Body of pancreas (tissue), 4 donors: ENCODE measurements around the gene SELENOS. TPM values are rescaled to one million over a fixed set of nuclear protein-coding genes. Genes with fewer than 3 reads are reported as not detected.

Source experiments
- ATAC-seq: fragments of 150-250 bp; one replicate; pipeline ENCODE4 v1.9.1; 2016
- DNase-seq, 4 donors: peaks; one replicate each; pipeline ENCODE4 v3.0.0-alpha.2; 2019
- H3K27ac ChIP-seq, 4 donors: fragments of 200-600 bp; sonication (generic); 1 replicate in 3 of 4; 2 replicates in 1 of 4; pipeline versions ENCODE4 v1.5.1 to v1.6.1; 2016 to 2019; ENCODE audit warnings: mild to moderate bottlenecking in 1 of 4, mixed read lengths in 1 of 4, moderate library complexity in 1 of 4
- H3K27me3 ChIP-seq, 2 donors: fragments of 200-600 bp; sonication (generic); one replicate each; pipeline ENCODE4 v1.6.0; 2016; ENCODE audit warnings: mild to moderate bottlenecking in 1 of 2
- H3K36me3 ChIP-seq, 2 donors: fragments of 200-600 bp; sonication (generic); replicated peaks in 1 of 2; 2 replicates each; pipeline ENCODE4 v1.5.1; 2016; ENCODE audit warnings: low read depth in 2 of 2; ENCODE audit not compliant: insufficient read depth in 1 of 2
- H3K4me1 ChIP-seq: fragments of 200-600 bp; sonication (generic); one replicate; pipeline ENCODE4 v1.6.0; 2016
- H3K4me3 ChIP-seq, 2 donors: fragments of 200-600 bp; sonication (generic); 1 replicate in 1 of 2; 2 replicates in 1 of 2; pipeline ENCODE4 v1.5.1; 2016 to 2019
- H3K9me3 ChIP-seq, 3 donors: fragments of 200-600 bp; sonication (generic); 1 replicate in 2 of 3; 2 replicates in 1 of 3; pipeline ENCODE4 v1.5.1; 2016
- CTCF ChIP-seq, 7 experiments: fragments of 450-650 bp in 4 of 7; fragments of 200-600 bp in 3 of 7; sonication (generic) in 3 of 7; IDR thresholded peaks; one replicate each; pipeline ENCODE4 v1.5.1; 2016 to 2019; ENCODE audit warnings: antibody characterized with exemption in 7 of 7
- POLR2A ChIP-seq, 3 donors: fragments of 450-650 bp; IDR thresholded peaks; one replicate each; pipeline ENCODE4 v1.6.1; 2016; ENCODE audit warnings: antibody characterized with exemption in 3 of 3, mild to moderate bottlenecking in 2 of 3
- WGBS, 2 donors: methylation state at CpG; one replicate each; pipeline ENCODE4 v1.1.5; 2017; 5-methylcytosine and 5-hydroxymethylcytosine counted together
- intact Hi-C: fragments of 100-400 bp; cut with DNase I; formaldehyde crosslinking; loops from one replicate; pipeline ENCODE4 v1.15.1; 2023
- total RNA-seq, 2 donors: library from RNA; depleted of rRNA; stranded (reverse); fragments of >200 nt; gene quantifications; one replicate each; pipeline ENCODE4 v1.1.0, GENCODE V29; 2016

The SELENOS gene
- total RNA-seq, 2 donors from 2014 or later = 37.2 to 45.1 TPM

GRCh38 chr15:101316529-101316928 is 39.2 kb upstream of the SELENOS start:
- DNase-seq (peak in 1 of 4 donors; percentile 3), ATAC-seq (no peak)
- H3K4me1 ChIP-seq = no peaks in the 10 kb centered on the region
- TF ChIP-seq CTCF (IDR thresholded peaks at IDR 0.05) (no peak), POLR2A (IDR thresholded peaks at IDR 0.05) (no peak)
- H3K27me3 ChIP-seq = no peaks in the 10 kb centered on the region
- H3K9me3 ChIP-seq = no peaks in the 10 kb centered on the region
- 82 to 95% methylated on average over 3 to 5 of the region's 5 CpGs for WGBS, 2 donors
- H3K36me3 ChIP-seq = no peaks in the 10 kb centered on the region
- no peak overlapping the region for H3K27ac ChIP-seq
- no peak overlapping the region for H3K4me3 ChIP-seq
- intact Hi-C loops = no loop called here

GRCh38 chr15:101315736-101316135 is 38.5 kb upstream of the SELENOS start:
- H3K4me1 ChIP-seq = no peaks in the 10 kb centered on the region
- WGBS, 2 donors = 85 to 92% methylated on average over 6 to 10 of the region's 10 CpGs
- no peak overlapping the region for H3K4me3 ChIP-seq
- no peaks in the 10 kb centered on the region for H3K27me3 ChIP-seq
- intact Hi-C loops = no loop called here
- TF ChIP-seq POLR2A (IDR thresholded peaks at IDR 0.05) (no peak), CTCF (IDR thresholded peaks at IDR 0.05) (no peak)
- H3K9me3 ChIP-seq = no peaks in the 10 kb centered on the region
- no peaks in the 10 kb centered on the region for H3K36me3 ChIP-seq
- DNase-seq (peak in 2 of 4 donors; percentile 2 to 8), ATAC-seq (no peak)
- H3K27ac ChIP-seq = no peak overlapping the region

- Histone ChIP-seq H3K27ac (no peak overlapping the region), H3K36me3 (no peaks in the 10 kb centered on the region), H3K4me3 (no peak overlapping the region), H3K9me3 (no peaks in the 10 kb centered on the region), H3K27me3 (no peaks in the 10 kb centered on the region), H3K4me1 (no peaks in the 10 kb centered on the region)
- intact Hi-C loops = no loop called here
- ATAC-seq (no peak), DNase-seq (peak in 2 of 4 donors; percentile 1 to 6)
- TF ChIP-seq POLR2A (IDR thresholded peaks at IDR 0.05) (no peak), CTCF (IDR thresholded peaks at IDR 0.05) (no peak)
- WGBS, 2 donors = 76 to 82% methylated on average over 13 to 19 of the region's 19 CpGs
Measured at GRCh38 chr15:101314336-101315125, 37.2 kb upstream of the SELENOS start.

GRCh38 chr15:101313041-101313761 is 35.9 kb upstream of the SELENOS start:
- no peak overlapping the region for H3K27ac ChIP-seq
- H3K4me3 ChIP-seq = no peak overlapping the region
- intact Hi-C loops = no loop called here
- H3K4me1 ChIP-seq = no peaks in the 10 kb centered on the region
- 89 to 92% methylated on average over 12 to 20 of the region's 21 CpGs for whole genome bisulfite sequencing, 2 donors
- no peaks in the 10 kb centered on the region for H3K27me3 ChIP-seq
- no peaks in the 10 kb centered on the region for H3K36me3 ChIP-seq
- ATAC-seq = no peak
- DNase-seq = peak in 1 of 4 donors; percentile 7
- no peaks in the 10 kb centered on the region for H3K9me3 ChIP-seq
- no peak for TF ChIP-seq POLR2A (IDR thresholded peaks at IDR 0.05)
- no peak for TF ChIP-seq CTCF (IDR thresholded peaks at IDR 0.05)
